GM12878 (cell line): Measurements from ENCODE around the gene HS1BP3. TPM values are rescaled to one million over a fixed set of nuclear protein-coding genes. Genes with fewer than 3 reads are reported as not detected.

Source experiments
- ATAC-seq: fragments of 200-7000 bp; cut with Tn5 transposase; 3 replicates; pipeline ENCODE4 v1.9.1; 2020; ENCODE audit warnings: mild to moderate bottlenecking, moderate library complexity
- BruUV-seq: library from RNA; stranded (reverse); fragments of 400-500 nt; replicated peaks from 2 replicates; lab custom pipeline; 2021; lab: Mats Ljungman, UMichigan
- CTCF ChIA-PET: fragments of 300-600 bp; sonication (Branson Sonifier 250); formaldehyde crosslinking; extraction: SDS; loops from one replicate; lab custom pipeline; 2021; ENCODE audit warnings: inconsistent platforms; lab: Yijun Ruan, JAX
- POLR2A ChIA-PET: fragments of 350-600 bp; formaldehyde crosslinking; extraction: SDS; loops from one replicate; lab custom pipeline; 2021; ENCODE audit warnings: inconsistent platforms; lab: Charles Lee
- RAD21 ChIA-PET: fragments of 300-600 bp; sonication (Branson Sonifier 250); formaldehyde crosslinking; loops from one replicate; lab custom pipeline; 2023; ENCODE audit warnings: antibody characterized with exemption; ENCODE audit not compliant: unreplicated experiment; lab: Charles Lee
- SMC1A ChIA-PET: fragments of 300-600 bp; sonication (Branson Sonifier 250); formaldehyde crosslinking; loops from one replicate; lab custom pipeline; 2023; ENCODE audit not compliant: unreplicated experiment, uncharacterized antibody; lab: Charles Lee
- DNase-seq: peaks from one replicate; pipeline ENCODE4 v3.0.0-alpha.2; 2011; ENCODE audit warnings: low read depth, low spot score
- FAIRE-seq: peaks from 3 replicates; lab custom pipeline; 2011; peaks lifted over from hg19 to GRCh38; lab: Jason Lieb, UNC
- H2AFZ ChIP-seq: 2 replicates; pipeline ENCODE4 v1.6.0; 2011; ENCODE audit warnings: low read depth, low read length, control low read depth; ENCODE audit not compliant: control insufficient read depth
- H3K27ac ChIP-seq: 2 replicates; pipeline ENCODE4 v1.5.1; 2011; ENCODE audit warnings: control low read depth; ENCODE audit not compliant: control insufficient read depth, insufficient read depth
- H3K27me3 ChIP-seq, 2 experiments: replicated peaks in 1 of 2; 2 replicates each; pipeline versions ENCODE4 v1.6.0 to v1.6.1; 2011; ENCODE audit warnings: low read length in 1 of 2; ENCODE audit not compliant: control insufficient read depth in 2 of 2, insufficient read depth in 2 of 2
- H3K36me3 ChIP-seq, 2 experiments: 2 replicates each; pipeline ENCODE4 v1.5.1; 2011; ENCODE audit warnings: low read length in 1 of 2; ENCODE audit not compliant: control insufficient read depth in 2 of 2, insufficient read depth in 2 of 2
- H3K4me1 ChIP-seq: 2 replicates; pipeline ENCODE4 v1.6.1; 2011; ENCODE audit warnings: mild to moderate bottlenecking, low read length, moderate library complexity, mixed read lengths; ENCODE audit not compliant: control insufficient read depth, insufficient read depth
- H3K4me2 ChIP-seq: 2 replicates; pipeline ENCODE4 v1.6.0; 2011; ENCODE audit warnings: control low read depth; ENCODE audit not compliant: control insufficient read depth, insufficient read depth
- H3K4me3 ChIP-seq: fragments of 200-600 bp; sonication (generic); 2 replicates; pipeline ENCODE4 v1.5.1; 2016
- H3K79me2 ChIP-seq: 2 replicates; pipeline ENCODE4 v1.6.0; 2011; ENCODE audit warnings: low read length; ENCODE audit not compliant: control insufficient read depth, insufficient read depth
- H3K9ac ChIP-seq: 2 replicates; pipeline ENCODE4 v1.8.0; 2011; ENCODE audit warnings: low read length, control low read depth, mixed read lengths; ENCODE audit not compliant: control insufficient read depth, insufficient read depth
- H3K9me3 ChIP-seq: replicated peaks from 3 replicates; pipeline ENCODE4 v1.5.1; 2011; ENCODE audit warnings: mild to moderate bottlenecking, low read length; ENCODE audit not compliant: control insufficient read depth, insufficient read depth
- H4K20me1 ChIP-seq: 2 replicates; pipeline ENCODE4 v1.6.0; 2011; ENCODE audit not compliant: control insufficient read depth, insufficient read depth
- BCL11A ChIP-seq: IDR thresholded peaks from 2 replicates; pipeline ENCODE4 v1.6.1; 2011; ENCODE audit warnings: low read depth, low read length
- EZH2 ChIP-seq: IDR thresholded peaks from 2 replicates; pipeline ENCODE4 v1.6.1; 2012; ENCODE audit warnings: low read depth, mild to moderate bottlenecking, control low read depth, inconsistent platforms, low read length, borderline replicate concordance; ENCODE audit not compliant: control insufficient read depth
- IKZF2 ChIP-seq, 2 experiments: fragments of 450-650 bp; IDR thresholded peaks; 2 replicates each; pipeline ENCODE4 v1.6.1; 2017; ENCODE audit warnings: mild to moderate bottlenecking in 2 of 2, moderate library complexity in 2 of 2
- MTA3 ChIP-seq: IDR thresholded peaks from 2 replicates; pipeline ENCODE4 v1.6.1; 2012; ENCODE audit warnings: low read length, inconsistent platforms, borderline replicate concordance
- NFXL1 ChIP-seq: fragments of 450-650 bp; IDR thresholded peaks from 2 replicates; pipeline ENCODE4 v1.6.1; 2017; ENCODE audit warnings: antibody characterized with exemption, mild to moderate bottlenecking, borderline replicate concordance
- NR2C2 ChIP-seq: IDR thresholded peaks from 2 replicates; pipeline ENCODE4 v1.6.1; 2011; ENCODE audit warnings: borderline replicate concordance, low read depth; ENCODE audit not compliant: control insufficient read depth, insufficient read length
- PAX8 ChIP-seq: fragments of 450-650 bp; IDR thresholded peaks from 2 replicates; pipeline ENCODE4 v1.6.1; 2017; ENCODE audit warnings: mild to moderate bottlenecking, moderate library complexity
- SMC3 ChIP-seq: IDR thresholded peaks from 2 replicates; pipeline ENCODE4 v1.6.1; 2011; ENCODE audit warnings: low read length, improper control_type of control experiment, borderline replicate concordance
- SREBF2 ChIP-seq: IDR thresholded peaks from 2 replicates; pipeline ENCODE4 v1.6.1; 2012; ENCODE audit warnings: mild to moderate bottlenecking, low read length
- SUPT20H ChIP-seq: IDR thresholded peaks from 2 replicates; pipeline ENCODE4 v1.6.1; 2011; ENCODE audit warnings: low read depth, mild to moderate bottlenecking, low read length, moderate library complexity, borderline replicate concordance; ENCODE audit not compliant: control insufficient read depth
- YY1 ChIP-seq: IDR thresholded peaks from 2 replicates; pipeline ENCODE4 v1.6.1; 2011; ENCODE audit warnings: low read depth, mild to moderate bottlenecking, low read length
- ZNF384 ChIP-seq: IDR thresholded peaks from 2 replicates; pipeline ENCODE4 v1.6.1; 2012; ENCODE audit warnings: low read depth, mild to moderate bottlenecking, low read length, improper control_type of control experiment, borderline replicate concordance
- WGBS: methylation state at CpG from one replicate; pipeline ENCODE4 v1.1.6; 2016; ENCODE audit warnings: low lambda C conversion rate; ENCODE audit not compliant: insufficient replicate concordance, insufficient coverage; ENCODE audit errors: missing lambda C conversion rate; 5-methylcytosine and 5-hydroxymethylcytosine counted together
- in situ Hi-C: fragments of 300-500 bp; cut with MboI; formaldehyde crosslinking; loops from 9 replicates; pipeline ENCODE4 v1.14.3; 2018; ENCODE audit warnings: mixed read lengths
- intact Hi-C: fragments of 100-400 bp; cut with micrococcal nuclease; formaldehyde crosslinking; loops from one replicate; pipeline ENCODE4 v1.14.2; 2022; ENCODE audit not compliant: unreplicated experiment
- polyA plus RNA-seq, 11 experiments: library from polyadenylated mRNA; depleted of rRNA in 4 of 11; unstranded in 6 of 11; stranded (reverse) in 5 of 11; fragments of >200 nt; fragmentation: Nextera tagmentation in 4 of 11; fragmentation: Illumina TruSeq in 1 of 11; extraction: Ambion mirVana in 4 of 11; extraction: Trizol in 1 of 11; gene quantifications; 1 replicate in 1 of 11; 2 replicates in 10 of 11; pipeline versions ENCODE4 v1.2.1 to v1.2.3, GENCODE V29; 2011 to 2016; ENCODE audit warnings: inconsistent platforms in 2 of 11, missing spikeins in 2 of 11, low read depth in 1 of 11
- total RNA-seq, 4 experiments: library from RNA; depleted of rRNA in 3 of 4; stranded (reverse); fragments of >200 nt in 3 of 4; fragmentation: Illumina TruSeq in 1 of 4; extraction: Trizol in 1 of 4; gene quantifications; 2 replicates each; pipeline versions ENCODE4 v1.2.1 to v1.2.3, GENCODE V29; 2013 to 2021
- TF ChIP-seq, protein P1 (sequence below), 3 experiments: IDR thresholded peaks in 2 of 3; conservative IDR thresholded peaks in 1 of 3; 2 replicates each; pipeline ENCODE4 v1.5.1; 2011; ENCODE audit warnings: low read depth in 3 of 3, low read length in 3 of 3, mild to moderate bottlenecking in 3 of 3, control low read depth in 2 of 3, moderate library complexity in 2 of 3, inconsistent platforms in 1 of 3, mixed read lengths in 1 of 3; ENCODE audit not compliant: control insufficient read depth in 2 of 3, insufficient read depth in 1 of 3; ENCODE audit errors: extremely low read depth in 1 of 3
- TF ChIP-seq, protein P2 (sequence below): fragments of 450-650 bp; formaldehyde crosslinking; IDR thresholded peaks from 2 replicates; pipeline ENCODE4 v1.4.0; 2020; ENCODE audit warnings: mild to moderate bottlenecking, moderate library complexity
- TF ChIP-seq, protein P3 (sequence below): IDR thresholded peaks from 2 replicates; pipeline ENCODE4 v1.6.1; 2012; ENCODE audit warnings: low read length, inconsistent platforms
- TF ChIP-seq, protein P4 (sequence below): fragments of 450-650 bp; IDR thresholded peaks from 2 replicates; pipeline ENCODE4 v1.6.1; 2017; ENCODE audit warnings: mild to moderate bottlenecking

The HS1BP3 gene
- total and polyA plus RNA-seq, 10 of the 15 experiments (the other 5 are each of a cell fraction or from before 2014, with no cell fraction given): 0.47 to 7.2 (median 4.6) TPM

DNA sequence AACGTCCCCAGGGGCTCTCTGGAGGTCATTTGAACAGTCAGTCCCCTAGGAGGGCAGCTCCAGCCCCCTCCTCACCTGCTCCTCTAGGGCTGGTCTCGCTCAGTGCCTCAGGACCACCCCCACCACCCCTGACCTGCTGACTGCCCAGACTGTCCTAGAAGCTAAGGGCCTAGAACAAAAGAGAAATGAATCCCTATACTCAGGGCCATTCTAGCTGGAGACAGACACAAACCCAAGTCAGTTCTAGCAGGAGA lies 83.0 kb downstream of the HS1BP3 start:
- WGBS: 6% methylated on average over 2 of the region's 2 CpGs

More for the DNA sequence above, 83.0 kb downstream of the HS1BP3 start:
- in situ Hi-C loops: no loop called here
- Histone ChIP-seq H3K36me3 (no peaks in the 10 kb centered on the region), H3K9ac (no peak overlapping the region), H3K27me3 (peaks cover 0 to 1% of the 10 kb centered on the region in 2 experiments; a peak in 2 of 4 replicates), H3K27ac (no peak overlapping the region), H3K4me3 (no peak overlapping the region), H3K4me1 (peaks cover 8% of the 10 kb centered on the region), H3K4me2 (no peak overlapping the region), H3K79me2 (no peaks in the 10 kb centered on the region), H4K20me1 (no peaks in the 10 kb centered on the region), H2AFZ (no peak overlapping the region), H3K9me3 (no peaks in the 10 kb centered on the region)
- DNase-seq: no peak
- no TSS peak for BruUV-seq
- intact Hi-C loops: no loop called here
- ATAC-seq: no peak
- TF ChIP-seq BCL11A (no peak), MTA3 (no peak), NFXL1 (no peak), SREBF2 (no peak), IKZF2 (IDR thresholded peaks at IDR 0.05) (no peak), ZNF384 (no peak), SUPT20H (no peak), NR2C2 (no peak), YY1 (no peak), PAX8 (no peak), SMC3 (no peak), EZH2 (no peak)
- TF ChIP-seq, protein P1, sequence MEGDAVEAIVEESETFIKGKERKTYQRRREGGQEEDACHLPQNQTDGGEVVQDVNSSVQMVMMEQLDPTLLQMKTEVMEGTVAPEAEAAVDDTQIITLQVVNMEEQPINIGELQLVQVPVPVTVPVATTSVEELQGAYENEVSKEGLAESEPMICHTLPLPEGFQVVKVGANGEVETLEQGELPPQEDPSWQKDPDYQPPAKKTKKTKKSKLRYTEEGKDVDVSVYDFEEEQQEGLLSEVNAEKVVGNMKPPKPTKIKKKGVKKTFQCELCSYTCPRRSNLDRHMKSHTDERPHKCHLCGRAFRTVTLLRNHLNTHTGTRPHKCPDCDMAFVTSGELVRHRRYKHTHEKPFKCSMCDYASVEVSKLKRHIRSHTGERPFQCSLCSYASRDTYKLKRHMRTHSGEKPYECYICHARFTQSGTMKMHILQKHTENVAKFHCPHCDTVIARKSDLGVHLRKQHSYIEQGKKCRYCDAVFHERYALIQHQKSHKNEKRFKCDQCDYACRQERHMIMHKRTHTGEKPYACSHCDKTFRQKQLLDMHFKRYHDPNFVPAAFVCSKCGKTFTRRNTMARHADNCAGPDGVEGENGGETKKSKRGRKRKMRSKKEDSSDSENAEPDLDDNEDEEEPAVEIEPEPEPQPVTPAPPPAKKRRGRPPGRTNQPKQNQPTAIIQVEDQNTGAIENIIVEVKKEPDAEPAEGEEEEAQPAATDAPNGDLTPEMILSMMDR (IDR thresholded peaks at IDR 0.05 in 2 of 3, conservative IDR thresholded peaks at IDR 0.05 in 1 of 3; ENCODE audit: control insufficient read depth in 2 of 3, extremely low read depth in 1 of 3, insufficient read depth in 1 of 3, low read depth in 3 of 3, low read length in 3 of 3): no peak
- TF ChIP-seq, protein P2, sequence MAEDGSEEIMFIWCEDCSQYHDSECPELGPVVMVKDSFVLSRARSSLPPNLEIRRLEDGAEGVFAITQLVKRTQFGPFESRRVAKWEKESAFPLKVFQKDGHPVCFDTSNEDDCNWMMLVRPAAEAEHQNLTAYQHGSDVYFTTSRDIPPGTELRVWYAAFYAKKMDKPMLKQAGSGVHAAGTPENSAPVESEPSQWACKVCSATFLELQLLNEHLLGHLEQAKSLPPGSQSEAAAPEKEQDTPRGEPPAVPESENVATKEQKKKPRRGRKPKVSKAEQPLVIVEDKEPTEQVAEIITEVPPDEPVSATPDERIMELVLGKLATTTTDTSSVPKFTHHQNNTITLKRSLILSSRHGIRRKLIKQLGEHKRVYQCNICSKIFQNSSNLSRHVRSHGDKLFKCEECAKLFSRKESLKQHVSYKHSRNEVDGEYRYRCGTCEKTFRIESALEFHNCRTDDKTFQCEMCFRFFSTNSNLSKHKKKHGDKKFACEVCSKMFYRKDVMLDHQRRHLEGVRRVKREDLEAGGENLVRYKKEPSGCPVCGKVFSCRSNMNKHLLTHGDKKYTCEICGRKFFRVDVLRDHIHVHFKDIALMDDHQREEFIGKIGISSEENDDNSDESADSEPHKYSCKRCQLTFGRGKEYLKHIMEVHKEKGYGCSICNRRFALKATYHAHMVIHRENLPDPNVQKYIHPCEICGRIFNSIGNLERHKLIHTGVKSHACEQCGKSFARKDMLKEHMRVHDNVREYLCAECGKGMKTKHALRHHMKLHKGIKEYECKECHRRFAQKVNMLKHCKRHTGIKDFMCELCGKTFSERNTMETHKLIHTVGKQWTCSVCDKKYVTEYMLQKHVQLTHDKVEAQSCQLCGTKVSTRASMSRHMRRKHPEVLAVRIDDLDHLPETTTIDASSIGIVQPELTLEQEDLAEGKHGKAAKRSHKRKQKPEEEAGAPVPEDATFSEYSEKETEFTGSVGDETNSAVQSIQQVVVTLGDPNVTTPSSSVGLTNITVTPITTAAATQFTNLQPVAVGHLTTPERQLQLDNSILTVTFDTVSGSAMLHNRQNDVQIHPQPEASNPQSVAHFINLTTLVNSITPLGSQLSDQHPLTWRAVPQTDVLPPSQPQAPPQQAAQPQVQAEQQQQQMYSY (CRISPR knock-in tag): no peak
- TF ChIP-seq, protein P3, sequence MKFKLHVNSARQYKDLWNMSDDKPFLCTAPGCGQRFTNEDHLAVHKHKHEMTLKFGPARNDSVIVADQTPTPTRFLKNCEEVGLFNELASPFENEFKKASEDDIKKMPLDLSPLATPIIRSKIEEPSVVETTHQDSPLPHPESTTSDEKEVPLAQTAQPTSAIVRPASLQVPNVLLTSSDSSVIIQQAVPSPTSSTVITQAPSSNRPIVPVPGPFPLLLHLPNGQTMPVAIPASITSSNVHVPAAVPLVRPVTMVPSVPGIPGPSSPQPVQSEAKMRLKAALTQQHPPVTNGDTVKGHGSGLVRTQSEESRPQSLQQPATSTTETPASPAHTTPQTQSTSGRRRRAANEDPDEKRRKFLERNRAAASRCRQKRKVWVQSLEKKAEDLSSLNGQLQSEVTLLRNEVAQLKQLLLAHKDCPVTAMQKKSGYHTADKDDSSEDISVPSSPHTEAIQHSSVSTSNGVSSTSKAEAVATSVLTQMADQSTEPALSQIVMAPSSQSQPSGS: no peak
- TF ChIP-seq, protein P4, sequence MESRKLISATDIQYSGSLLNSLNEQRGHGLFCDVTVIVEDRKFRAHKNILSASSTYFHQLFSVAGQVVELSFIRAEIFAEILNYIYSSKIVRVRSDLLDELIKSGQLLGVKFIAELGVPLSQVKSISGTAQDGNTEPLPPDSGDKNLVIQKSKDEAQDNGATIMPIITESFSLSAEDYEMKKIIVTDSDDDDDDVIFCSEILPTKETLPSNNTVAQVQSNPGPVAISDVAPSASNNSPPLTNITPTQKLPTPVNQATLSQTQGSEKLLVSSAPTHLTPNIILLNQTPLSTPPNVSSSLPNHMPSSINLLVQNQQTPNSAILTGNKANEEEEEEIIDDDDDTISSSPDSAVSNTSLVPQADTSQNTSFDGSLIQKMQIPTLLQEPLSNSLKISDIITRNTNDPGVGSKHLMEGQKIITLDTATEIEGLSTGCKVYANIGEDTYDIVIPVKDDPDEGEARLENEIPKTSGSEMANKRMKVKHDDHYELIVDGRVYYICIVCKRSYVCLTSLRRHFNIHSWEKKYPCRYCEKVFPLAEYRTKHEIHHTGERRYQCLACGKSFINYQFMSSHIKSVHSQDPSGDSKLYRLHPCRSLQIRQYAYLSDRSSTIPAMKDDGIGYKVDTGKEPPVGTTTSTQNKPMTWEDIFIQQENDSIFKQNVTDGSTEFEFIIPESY: no peak
- ChIA-PET POLR2A (no interaction called here), SMC1A (no interaction called here), CTCF (no interaction called here), RAD21 (interaction anchor here (0.9 kb wide), 1 partner anchor 121 kb away, joined by 3 read pairs; the partner anchor contains the start of gene RHOB)
- no peak for FAIRE-seq
